Hematopoietic multipotent progenitor cell treated with erythropoietin and hydrocortisone succinate and interleukin-3 and kit ligand, for 17 days (in vitro differentiated cells): ENCODE data around the gene TMPRSS11E.
"Not testable (repeated sequence)": the region's sequence is repeated elsewhere in the genome, so short reads cannot be mapped to it uniquely, and the experiment has no call there.

Experiments used
- DNase-seq: peaks from one replicate; pipeline ENCODE4 v3.0.0-alpha.2; 2015; ENCODE audit warnings: low spot score

The TMPRSS11E gene

GRCh38 chr4:68462691-68463090 is 15.4 kb downstream of the TMPRSS11E start:
- no peak for DNase-seq

DNA sequence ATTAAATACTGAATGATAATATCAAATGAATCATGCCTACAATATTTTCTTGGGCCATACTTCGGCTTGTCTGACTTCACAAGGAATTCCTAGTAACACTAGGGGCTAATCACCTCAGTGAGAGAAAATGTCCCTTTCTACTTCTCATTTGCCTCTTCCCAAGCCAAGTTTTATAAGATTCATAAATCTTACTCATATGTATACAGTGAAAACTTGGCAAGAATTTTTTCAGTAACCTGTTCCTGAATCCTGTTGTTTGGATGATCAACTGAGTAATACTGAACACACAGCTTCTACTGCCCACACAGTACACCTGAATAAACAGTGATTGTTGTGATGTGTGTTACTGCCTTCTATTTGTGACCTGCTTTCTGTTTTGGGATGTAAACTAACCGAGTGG is 16.5 kb downstream of the TMPRSS11E start:
- DNase-seq, result no peak

- no peak for DNase-seq
Observed at GRCh38 chr4:68465058-68465457, 17.8 kb downstream of the TMPRSS11E start.

DNA sequence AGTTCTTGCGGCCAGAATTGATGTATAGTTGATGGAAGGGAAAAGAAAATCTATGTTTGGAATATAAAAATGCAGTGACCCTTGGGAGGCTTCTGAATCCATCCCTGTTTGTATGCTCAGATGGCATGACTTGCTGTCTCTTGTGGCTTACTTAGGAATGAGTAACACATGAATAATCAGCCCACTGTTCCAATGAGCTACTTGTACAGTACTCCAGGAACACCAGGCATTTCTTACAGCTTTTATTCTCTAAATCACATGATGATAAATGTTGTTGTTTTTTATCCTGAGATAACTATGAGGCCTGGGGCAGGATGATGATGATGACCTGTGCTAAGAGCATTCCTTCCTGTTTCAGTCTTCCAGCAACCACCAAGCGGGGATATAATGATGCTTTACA is 18.9 kb downstream of the TMPRSS11E start:
- DNase-seq, result no peak

DNA sequence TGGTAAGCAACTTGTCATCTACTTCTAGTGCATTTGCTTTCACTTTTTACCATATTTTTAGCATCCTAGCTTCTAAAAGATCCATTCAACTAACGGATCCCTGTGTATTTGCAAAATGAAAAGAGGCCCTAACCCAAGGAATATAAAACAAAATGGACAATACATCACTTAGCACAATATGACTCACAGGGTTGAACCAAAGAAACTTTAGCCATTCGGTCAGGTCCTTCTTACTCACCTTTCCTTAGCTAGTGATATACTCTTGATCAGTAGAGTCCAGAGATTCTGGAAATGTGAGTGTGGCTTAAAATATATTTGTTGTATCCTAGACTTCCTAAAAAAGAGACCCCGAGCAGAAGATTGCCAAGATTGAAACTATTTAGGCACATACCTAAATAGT is 19.5 kb downstream of the TMPRSS11E start:
- no peak for DNase-seq

- DNase-seq, result no peak
Observed at GRCh38 chr4:68469482-68469881, 22.2 kb downstream of the TMPRSS11E start.

GRCh38 chr4:68476191-68476590 is 28.9 kb downstream of the TMPRSS11E start:
- DNase-seq, result no peak

GRCh38 chr4:68489338-68489737 is 42.1 kb downstream of the TMPRSS11E start:
- DNase-seq, result no peak

DNA sequence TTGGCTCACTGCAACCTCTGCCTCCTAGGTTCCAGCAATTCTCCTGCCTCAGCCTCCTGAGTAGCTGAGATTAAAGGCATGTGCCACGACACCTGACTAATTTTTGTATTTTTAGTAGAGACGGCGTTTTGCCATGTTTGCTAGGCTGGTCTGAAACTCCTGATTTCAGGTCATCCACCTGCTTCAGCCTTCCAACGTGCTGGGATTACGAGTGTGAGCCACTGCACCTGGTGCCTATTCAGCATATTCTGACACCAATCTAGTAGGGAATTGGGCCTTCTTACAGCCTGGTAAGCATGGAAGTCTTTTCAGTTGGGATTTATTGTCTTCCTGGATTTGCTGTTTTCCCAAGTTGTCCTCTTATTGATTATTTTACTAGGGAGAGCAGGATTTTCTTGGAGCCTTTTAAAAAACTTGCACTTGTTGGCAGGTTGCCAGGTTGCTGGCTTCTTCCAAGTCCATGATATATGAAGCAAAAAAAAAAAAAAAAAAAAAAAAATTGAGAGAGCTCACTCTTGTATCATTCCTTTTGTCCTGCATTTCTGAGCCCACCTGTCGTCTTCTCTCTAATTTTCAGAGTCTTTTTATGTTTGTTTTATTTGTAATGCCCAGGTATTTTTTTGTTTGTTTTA is 43.7 kb downstream of the TMPRSS11E start:
- peak; percentile 9 for DNase-seq

GRCh38 chr4:68494688-68495087 is 47.4 kb downstream of the TMPRSS11E start:
- DNase-seq, result no peak

DNA sequence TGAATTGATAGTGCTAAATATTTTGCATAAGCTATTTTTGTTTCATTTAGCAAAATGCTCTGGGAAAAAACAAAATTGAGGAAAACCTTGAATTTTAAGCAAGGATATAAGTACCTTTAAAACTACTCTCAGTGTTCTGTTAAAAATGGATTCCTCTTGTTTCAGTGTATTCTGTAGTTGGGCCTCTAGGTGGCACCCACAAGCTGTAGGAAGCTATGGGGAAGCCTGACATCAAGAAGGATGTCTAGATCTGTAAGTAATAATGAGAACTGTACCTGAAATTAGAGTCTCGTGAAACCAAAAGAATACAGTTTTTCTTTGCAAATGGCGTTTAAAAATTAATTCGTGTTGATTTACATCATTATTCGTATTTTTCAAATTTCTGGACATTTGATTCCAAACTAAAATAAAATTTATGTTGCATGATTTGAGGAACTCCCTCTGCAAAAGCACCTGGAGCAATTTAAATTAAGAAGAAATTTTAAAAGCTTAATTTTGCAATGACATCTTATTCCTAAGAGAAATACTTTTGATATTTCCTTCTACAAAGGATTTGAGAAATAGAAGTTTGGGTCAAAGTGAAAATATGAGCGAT is 51.2 kb downstream of the TMPRSS11E start:
- DNase-seq, result peak; percentile 38

- DNase-seq, result no peak
Observed at GRCh38 chr4:68499021-68499420, 51.8 kb downstream of the TMPRSS11E start.

DNA sequence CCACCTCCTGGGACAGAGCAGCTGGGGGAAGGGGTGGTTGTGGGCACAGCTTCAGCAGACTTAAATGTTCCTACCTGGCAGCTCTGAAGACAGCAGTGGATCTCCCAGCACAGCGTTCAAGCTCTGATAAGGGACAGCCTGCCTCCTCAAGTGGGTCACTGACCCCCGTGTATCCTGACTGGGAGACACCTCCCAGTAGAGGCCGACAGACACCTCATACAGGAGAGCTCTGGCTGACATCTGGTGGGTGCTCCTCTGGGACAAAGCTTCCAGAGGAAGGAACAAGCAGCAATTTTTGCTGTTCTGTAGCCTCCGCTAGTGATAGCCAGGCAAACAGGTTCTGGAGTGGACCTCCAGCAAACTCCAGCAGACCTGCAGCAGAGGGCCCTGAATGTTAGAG is 56.2 kb downstream of the TMPRSS11E start:
- not testable (repeated sequence) for DNase-seq

DNA sequence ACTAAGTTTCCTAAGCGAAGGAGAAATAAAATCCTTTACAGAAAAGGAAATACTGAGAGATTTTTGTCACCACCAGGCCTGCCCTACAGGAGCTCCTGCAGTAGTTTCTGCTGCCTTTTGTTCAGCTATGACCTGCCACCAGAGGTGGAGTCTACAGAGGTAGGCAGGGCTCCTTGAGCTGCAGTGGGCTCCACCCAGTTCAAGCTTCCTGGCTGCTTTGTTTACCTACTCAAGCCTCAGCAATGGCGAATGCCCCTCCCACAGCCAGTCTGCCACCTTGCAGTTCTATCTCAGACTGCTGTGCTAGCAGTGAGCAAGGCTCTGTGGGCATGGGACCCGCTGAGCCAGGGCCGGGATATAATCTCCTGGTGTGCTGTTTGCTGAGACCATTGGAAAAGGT is 57.6 kb downstream of the TMPRSS11E start:
- DNase-seq, result not testable (repeated sequence)

DNA sequence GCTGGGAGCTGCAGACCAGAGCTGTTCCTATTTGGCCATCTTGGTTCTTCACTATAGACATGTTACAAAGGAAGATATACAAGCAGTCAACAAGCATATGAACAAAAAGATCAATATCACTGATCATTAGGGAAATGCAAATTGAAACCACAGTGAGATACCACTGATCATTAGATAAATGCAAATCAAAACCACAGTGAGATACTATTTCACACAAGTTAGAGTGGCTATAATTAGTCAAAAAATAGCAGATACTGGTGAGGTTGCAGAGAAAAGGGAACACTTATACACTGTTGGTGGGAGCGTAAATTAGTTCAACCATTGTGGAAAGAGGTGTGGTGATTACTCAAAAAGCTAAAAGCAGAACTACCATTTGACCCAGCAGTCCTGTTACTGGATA is 58.2 kb downstream of the TMPRSS11E start:
- DNase-seq, result not testable (repeated sequence)

DNA sequence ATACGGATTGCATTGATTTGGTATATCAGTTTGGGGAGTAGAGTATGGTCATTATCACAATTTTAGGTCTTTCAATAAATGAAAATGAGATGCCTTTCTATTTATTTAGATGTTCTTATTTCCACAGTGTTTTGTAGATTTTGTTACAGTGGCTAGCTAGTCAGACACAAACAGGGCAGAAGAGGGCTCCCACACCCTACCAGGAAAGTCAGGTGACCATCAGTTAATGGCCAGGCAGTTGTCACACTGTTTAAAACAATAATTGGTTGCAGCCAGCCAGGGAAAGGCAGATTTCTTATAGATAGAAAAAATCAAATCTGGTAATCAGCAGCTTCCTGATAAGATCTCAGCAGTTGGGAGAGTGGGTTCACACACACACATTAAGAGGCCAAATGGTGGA is 71.6 kb downstream of the TMPRSS11E start:
- no peak for DNase-seq

DNA sequence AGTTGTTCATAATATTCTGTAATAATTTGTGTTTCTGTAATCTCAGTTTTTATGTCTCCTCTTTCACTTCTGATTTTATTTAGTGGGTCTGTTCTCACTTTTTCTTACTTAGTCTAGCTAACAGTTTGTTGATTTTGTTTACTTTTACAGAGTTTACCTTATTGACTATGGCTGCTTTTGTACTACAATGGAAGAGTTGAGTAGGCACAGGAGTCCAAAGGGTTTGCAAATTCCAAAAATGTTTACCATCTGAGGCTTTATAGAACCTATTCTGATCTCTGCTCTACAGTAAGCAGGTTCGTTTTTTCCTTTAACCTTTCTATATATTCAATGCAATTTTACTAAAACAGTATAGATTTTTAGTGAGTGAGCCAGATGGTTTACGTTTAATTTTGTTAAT is 73.7 kb downstream of the TMPRSS11E start:
- DNase-seq, result no peak

- DNase-seq, result not testable (repeated sequence)
Observed at GRCh38 chr4:68522232-68522631, 75.0 kb downstream of the TMPRSS11E start.

DNA sequence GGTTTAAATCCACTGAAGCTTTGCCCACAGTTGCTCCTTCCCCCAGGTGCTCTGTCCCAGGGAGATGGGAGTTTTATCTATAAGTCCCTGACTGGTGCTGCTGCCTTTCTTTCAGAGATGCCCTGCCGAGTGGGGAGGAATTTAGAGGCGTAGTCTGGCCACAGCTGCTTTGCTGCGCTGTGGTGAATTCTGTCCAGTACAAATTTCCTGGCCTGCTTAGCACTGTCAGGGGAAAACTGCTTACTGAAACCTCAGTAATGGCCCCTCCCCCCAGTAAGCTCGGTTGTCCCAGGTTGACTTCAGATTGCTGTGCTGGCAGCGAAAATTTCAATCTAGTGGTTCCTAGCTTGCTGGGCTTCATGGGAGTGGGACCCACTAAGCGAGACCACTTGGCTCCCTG is 88.7 kb downstream of the TMPRSS11E start:
- DNase-seq, result no peak

- DNase-seq, result no peak
Observed at GRCh38 chr4:68536375-68536774, 89.1 kb downstream of the TMPRSS11E start.

DNA sequence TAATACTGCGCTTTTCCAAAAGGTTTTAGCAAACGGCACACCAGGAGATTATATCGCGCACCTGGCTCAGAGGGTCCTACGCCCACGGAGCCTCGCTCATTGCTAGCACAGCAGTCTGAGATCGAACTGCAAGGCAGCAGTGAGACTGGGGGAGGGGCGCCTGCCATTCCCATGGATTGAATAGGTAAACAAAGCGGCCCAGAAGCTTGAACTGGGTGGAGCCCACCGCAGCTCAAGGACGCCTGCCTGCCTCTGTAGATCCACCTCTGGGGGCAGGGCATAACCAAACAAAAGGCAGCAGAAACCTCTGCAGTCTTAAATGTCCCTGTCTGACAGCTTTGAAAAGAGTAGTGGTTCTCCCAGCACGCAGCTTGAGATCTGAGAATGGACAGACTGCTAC is 95.5 kb downstream of the TMPRSS11E start:
- not testable (repeated sequence) for DNase-seq
